HUDEP-2 (cell line): ENCODE data around the gene PGAP3.

ENCODE experiments used
- DNase-seq, 76 experiments: peaks; one replicate each; lab custom pipeline; 2025; ENCODE audit not compliant: unreplicated experiment in 76 of 76; lab: John Stamatoyannopoulos, UW

PGAP3 gene

GRCh38 chr17:39625198-39625785 is 62.6 kb downstream of the PGAP3 start:
- no peak for DNase-seq

- DNase-seq = no peak
Observed at GRCh38 chr17:39624313-39624712, 63.5 kb downstream of the PGAP3 start.

- DNase-seq = peak in 67 of 76 experiments; percentile 17 to 88 (median 66)
Observed at GRCh38 chr17:39623356-39623950, 64.4 kb downstream of the PGAP3 start.

- no peak for DNase-seq
Observed at GRCh38 chr17:39622380-39623006, 65.4 kb downstream of the PGAP3 start.

GRCh38 chr17:39621523-39622379 is 66.1 kb downstream of the PGAP3 start:
- DNase-seq = peak in 71 of 76 experiments; percentile 7 to 90 (median 70)
